Subcutaneous adipose tissue (tissue), 4 donors: Measurements from ENCODE around the gene KATNB1. TPM values are rescaled to one million over a fixed set of nuclear protein-coding genes. Genes with fewer than 3 reads are reported as not detected.

Experiments used
- total RNA-seq, 4 donors: library from RNA; depleted of rRNA; stranded (reverse); fragments of >200 nt; gene quantifications; one replicate each; pipeline ENCODE4 v1.1.0, GENCODE V29; 2016
- TF ChIP-seq, protein P1 (sequence below): fragments of 450-650 bp; IDR thresholded peaks from one replicate; pipeline ENCODE4 v1.5.1; 2016; ENCODE audit warnings: low read depth, mild to moderate bottlenecking, control low read depth, antibody characterized with exemption, moderate library complexity

The KATNB1 gene
- total RNA-seq, 4 donors from 2014 or later: 8.6 to 14.3 (median 10.7) TPM

GRCh38 chr16:57752581-57753447, 17.2 kb downstream of the KATNB1 start:
- TF ChIP-seq, protein P1, sequence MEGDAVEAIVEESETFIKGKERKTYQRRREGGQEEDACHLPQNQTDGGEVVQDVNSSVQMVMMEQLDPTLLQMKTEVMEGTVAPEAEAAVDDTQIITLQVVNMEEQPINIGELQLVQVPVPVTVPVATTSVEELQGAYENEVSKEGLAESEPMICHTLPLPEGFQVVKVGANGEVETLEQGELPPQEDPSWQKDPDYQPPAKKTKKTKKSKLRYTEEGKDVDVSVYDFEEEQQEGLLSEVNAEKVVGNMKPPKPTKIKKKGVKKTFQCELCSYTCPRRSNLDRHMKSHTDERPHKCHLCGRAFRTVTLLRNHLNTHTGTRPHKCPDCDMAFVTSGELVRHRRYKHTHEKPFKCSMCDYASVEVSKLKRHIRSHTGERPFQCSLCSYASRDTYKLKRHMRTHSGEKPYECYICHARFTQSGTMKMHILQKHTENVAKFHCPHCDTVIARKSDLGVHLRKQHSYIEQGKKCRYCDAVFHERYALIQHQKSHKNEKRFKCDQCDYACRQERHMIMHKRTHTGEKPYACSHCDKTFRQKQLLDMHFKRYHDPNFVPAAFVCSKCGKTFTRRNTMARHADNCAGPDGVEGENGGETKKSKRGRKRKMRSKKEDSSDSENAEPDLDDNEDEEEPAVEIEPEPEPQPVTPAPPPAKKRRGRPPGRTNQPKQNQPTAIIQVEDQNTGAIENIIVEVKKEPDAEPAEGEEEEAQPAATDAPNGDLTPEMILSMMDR: no peak

- TF ChIP-seq, protein P1: no peak
Observed at GRCh38 chr16:57753448-57754353, 18.1 kb downstream of the KATNB1 start.

DNA sequence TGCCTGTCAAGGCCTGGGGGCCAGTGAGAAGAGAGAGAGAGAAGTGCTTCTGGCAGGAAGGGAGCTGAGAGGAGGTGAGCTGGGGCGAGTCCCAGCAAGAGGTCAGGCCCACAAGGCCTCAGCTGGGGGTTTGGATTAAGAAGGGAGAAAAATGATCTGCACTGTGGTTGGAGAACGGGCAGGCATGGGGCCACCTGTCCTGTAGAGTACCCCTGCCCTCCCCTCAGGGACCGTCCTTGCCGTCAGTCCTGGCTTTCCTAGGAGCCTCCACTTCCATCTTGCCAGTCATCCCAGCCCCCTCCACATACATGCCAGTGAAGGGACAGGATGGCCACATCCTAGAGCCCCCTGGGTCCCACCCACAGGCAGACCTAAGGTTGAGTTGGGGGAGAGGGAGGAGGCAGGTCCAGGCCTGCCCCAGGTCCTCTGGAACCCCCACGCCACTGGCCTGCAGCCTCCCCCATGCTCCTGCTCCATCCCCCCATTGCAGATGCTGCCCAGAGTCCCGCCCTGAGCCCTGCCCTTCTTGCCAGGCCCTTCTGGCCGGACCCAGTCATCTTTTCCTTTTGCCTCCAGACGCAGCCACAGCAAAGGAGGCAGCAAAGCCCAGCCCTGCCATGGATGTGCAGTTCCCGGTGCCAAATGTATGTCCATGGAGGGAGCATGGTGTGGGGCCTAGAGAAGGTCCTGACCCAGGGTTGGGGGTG, 18.9 kb downstream of the KATNB1 start:
- TF ChIP-seq, protein P1: no peak

- TF ChIP-seq, protein P1: no peak
Observed at GRCh38 chr16:57755061-57755684, 19.6 kb downstream of the KATNB1 start.

DNA sequence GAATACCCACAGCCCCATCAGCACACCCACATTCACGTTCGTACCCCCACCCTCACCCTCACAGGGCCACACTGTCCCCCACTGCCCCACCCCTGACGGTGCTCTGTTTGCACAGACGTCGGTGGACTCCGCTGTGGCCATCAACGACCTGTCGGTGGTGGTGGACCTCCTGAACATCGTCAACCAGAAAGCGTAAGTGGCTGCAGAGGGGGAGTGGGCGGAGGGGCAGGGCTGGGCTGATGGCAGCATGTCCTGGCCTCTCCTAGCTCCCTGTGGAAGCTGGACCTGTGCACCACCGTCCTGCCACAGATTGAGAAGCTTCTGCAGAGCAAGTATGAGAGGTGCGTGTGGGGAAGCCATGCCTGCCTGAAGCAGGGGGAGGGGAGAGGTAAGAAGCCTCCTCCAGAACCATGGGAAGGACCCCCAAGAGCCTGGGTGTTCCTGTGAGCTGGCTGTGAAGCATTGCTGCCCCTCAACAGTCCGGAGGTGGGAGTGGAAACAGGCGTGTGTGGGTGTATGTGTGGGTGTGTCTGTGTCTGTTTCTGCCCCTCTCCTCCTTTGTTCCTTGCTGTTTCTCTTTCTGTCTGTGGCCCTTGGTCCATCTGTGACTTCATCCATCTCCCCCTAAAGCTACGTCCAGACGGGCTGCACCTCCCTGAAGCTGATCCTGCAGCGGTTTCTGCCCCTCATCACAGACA, 20.3 kb downstream of the KATNB1 start:
- TF ChIP-seq, protein P1: no peak

- TF ChIP-seq, protein P1: no peak
Observed at GRCh38 chr16:57756424-57757325, 21.1 kb downstream of the KATNB1 start.
